ENCODE measurements around the gene TLE4.

GRCh38 chr9:79623799-79624721 lies 52.3 kb downstream of the TLE4 start:
- TF ChIP-seq CTCF (conservative IDR thresholded peaks at IDR 0.05; ENCODE audit: low read depth in 2 of 2) (no peak), NANOG (IDR thresholded peaks at IDR 0.05; ENCODE audit: borderline replicate concordance) (no peak), EZH2 (IDR thresholded peaks at IDR 0.05; ENCODE audit: low read depth, unreplicated experiment) (no peak), POLR2AphosphoS5 (IDR thresholded peaks at IDR 0.05; ENCODE audit: low read depth) (no peak), ZNF331 (CRISPR knock-in tag; IDR thresholded peaks at IDR 0.05; ENCODE audit: low read depth) (no peak), JUNB (IDR thresholded peaks at IDR 0.05; ENCODE audit: unreplicated experiment) (no peak), ETS1 (IDR thresholded peaks at IDR 0.05) (no peak), CREB1 (CRISPR knock-in tag; IDR thresholded peaks at IDR 0.05; ENCODE audit: low read depth) (no peak), REST (IDR thresholded peaks at IDR 0.05; ENCODE audit: unreplicated experiment) (no peak), EZH2phosphoT487 (IDR thresholded peaks at IDR 0.05; ENCODE audit: unreplicated experiment) (no peak), STAT1 (IDR thresholded peaks at IDR 0.05; ENCODE audit: unreplicated experiment) (no peak), ZNF462 (CRISPR knock-in tag; IDR thresholded peaks at IDR 0.05) (no peak)

All from GM23338 (cell line).